H9 (cell line): Measurements from ENCODE around the gene LRRFIP2. TPM values are rescaled to one million over a fixed set of nuclear protein-coding genes. Genes with fewer than 3 reads are reported as not detected.

Source experiments
- DNase-seq: peaks from one replicate; pipeline ENCODE4 v3.0.0-alpha.2; 2017
- H2AFZ ChIP-seq: one replicate; pipeline ENCODE4 v1.6.1; 2013; ENCODE audit warnings: mild to moderate bottlenecking, low read length, control low read depth, moderate library complexity
- H2AK5ac ChIP-seq: 2 replicates; pipeline ENCODE4 v1.6.1; 2013; ENCODE audit warnings: low read length, control low read depth, mixed read lengths; ENCODE audit not compliant: insufficient read length
- H2BK120ac ChIP-seq: one replicate; pipeline ENCODE4 v1.6.1; 2013; ENCODE audit warnings: low read depth, mild to moderate bottlenecking, low read length, control low read depth, inconsistent platforms; ENCODE audit not compliant: poor library complexity, severe bottlenecking
- H2BK12ac ChIP-seq: 2 replicates; pipeline ENCODE4 v1.6.1; 2013; ENCODE audit warnings: low read length, control low read depth, mixed read lengths, low read depth; ENCODE audit not compliant: insufficient read length
- H2BK15ac ChIP-seq: 2 replicates; pipeline ENCODE4 v1.6.1; 2013; ENCODE audit warnings: low read depth, low read length, control low read depth
- H2BK20ac ChIP-seq: one replicate; pipeline ENCODE4 v1.6.1; 2013; ENCODE audit warnings: low read depth, mild to moderate bottlenecking, low read length, control low read depth, inconsistent platforms; ENCODE audit not compliant: poor library complexity, severe bottlenecking
- H2BK5ac ChIP-seq: 2 replicates; pipeline ENCODE4 v1.6.1; 2013; ENCODE audit warnings: low read length, control low read depth, mixed read lengths; ENCODE audit not compliant: insufficient read length
- H3K14ac ChIP-seq: 2 replicates; pipeline ENCODE4 v1.6.1; 2013; ENCODE audit warnings: low read length, control low read depth; ENCODE audit not compliant: insufficient read depth
- H3K18ac ChIP-seq: 2 replicates; pipeline ENCODE4 v1.6.1; 2013; ENCODE audit warnings: low read depth, mild to moderate bottlenecking, mixed read lengths, low read length, control low read depth; ENCODE audit not compliant: insufficient read length
- H3K23ac ChIP-seq: 2 replicates; pipeline ENCODE4 v1.6.1; 2013; ENCODE audit warnings: low read length, control low read depth, mixed read lengths, low read depth; ENCODE audit not compliant: insufficient read length
- H3K23me2 ChIP-seq: 2 replicates; pipeline ENCODE4 v1.6.1; 2013; ENCODE audit warnings: low read depth, mild to moderate bottlenecking, mixed read lengths, low read length, control low read depth; ENCODE audit not compliant: insufficient read length, poor library complexity, severe bottlenecking
- H3K27ac ChIP-seq: 2 replicates; pipeline ENCODE4 v1.5.1; 2013; ENCODE audit warnings: low read length, control low read depth, mixed read lengths, low read depth; ENCODE audit not compliant: insufficient read length
- H3K27me3 ChIP-seq: 2 replicates; pipeline ENCODE4 v1.6.1; 2013; ENCODE audit warnings: low read length, control low read depth, inconsistent platforms; ENCODE audit not compliant: insufficient read depth
- H3K4ac ChIP-seq: 2 replicates; pipeline ENCODE4 v1.6.1; 2013; ENCODE audit warnings: low read depth, mild to moderate bottlenecking, control low read depth, inconsistent platforms, low read length, moderate library complexity
- H3K4me1 ChIP-seq: 2 replicates; pipeline ENCODE4 v1.6.1; 2013; ENCODE audit warnings: low read length, control low read depth, inconsistent platforms; ENCODE audit not compliant: insufficient read depth
- H3K4me2 ChIP-seq: 2 replicates; pipeline ENCODE4 v1.6.1; 2013; ENCODE audit warnings: low read length, control low read depth, mixed read lengths; ENCODE audit not compliant: insufficient read length, insufficient read depth
- H3K56ac ChIP-seq: 2 replicates; pipeline ENCODE4 v1.6.1; 2013; ENCODE audit warnings: low read depth, mild to moderate bottlenecking, mixed read lengths, low read length, control low read depth; ENCODE audit not compliant: insufficient read length
- H3K79me1 ChIP-seq: 2 replicates; pipeline ENCODE4 v1.6.1; 2013; ENCODE audit warnings: low read depth, mild to moderate bottlenecking, moderate library complexity, low read length, control low read depth, inconsistent platforms; ENCODE audit not compliant: insufficient read depth, poor library complexity, severe bottlenecking
- H3K79me2 ChIP-seq: 2 replicates; pipeline ENCODE4 v1.6.1; 2013; ENCODE audit warnings: low read length, control low read depth, inconsistent platforms; ENCODE audit not compliant: insufficient read depth
- H3K9ac ChIP-seq: 2 replicates; pipeline ENCODE4 v1.6.1; 2013; ENCODE audit warnings: low read length, control low read depth, mixed read lengths; ENCODE audit not compliant: insufficient read length; ENCODE audit errors: extremely low read depth
- H3K9me3 ChIP-seq: one replicate; pipeline ENCODE4 v1.6.1; 2013; ENCODE audit warnings: low read depth, low read length, inconsistent platforms; ENCODE audit not compliant: control insufficient read depth
- H3T11ph ChIP-seq: one replicate; pipeline ENCODE4 v1.6.1; 2013; ENCODE audit warnings: mild to moderate bottlenecking, low read length, control low read depth, inconsistent platforms
- H4K20me1 ChIP-seq: one replicate; pipeline ENCODE4 v1.6.1; 2013; ENCODE audit not compliant: control insufficient read depth, insufficient read length, insufficient read depth
- H4K5ac ChIP-seq: 2 replicates; pipeline ENCODE4 v1.6.1; 2013; ENCODE audit warnings: low read depth, mild to moderate bottlenecking, mixed read lengths, low read length, control low read depth; ENCODE audit not compliant: insufficient read length
- H4K8ac ChIP-seq: replicated peaks from 2 replicates; pipeline ENCODE4 v1.6.1; 2013; ENCODE audit warnings: low read length, control low read depth, mixed read lengths, low read depth; ENCODE audit not compliant: insufficient read length
- H4K91ac ChIP-seq: 2 replicates; pipeline ENCODE4 v1.6.1; 2013; ENCODE audit warnings: low read depth, mild to moderate bottlenecking, moderate library complexity, mixed read lengths, low read length, control low read depth; ENCODE audit not compliant: insufficient read length
- H3K27ac Mint-ChIP-seq, 3 experiments: 2 replicates in 2 of 3; 3 replicates in 1 of 3; pipeline ENCODE4 v1.8.0; 2020 to 2021; ENCODE audit warnings: mixed read lengths in 3 of 3, mild to moderate bottlenecking in 1 of 3, moderate library complexity in 1 of 3
- H3K27me3 Mint-ChIP-seq: 2 replicates; pipeline ENCODE4 v1.8.0; 2021; ENCODE audit warnings: low read depth, mild to moderate bottlenecking, moderate library complexity, mixed read lengths
- H3K36me3 Mint-ChIP-seq, 3 experiments: 2 replicates in 2 of 3; 3 replicates in 1 of 3; pipeline ENCODE4 v1.8.0; 2020 to 2021; ENCODE audit warnings: low read depth in 3 of 3, mixed read lengths in 3 of 3; ENCODE audit not compliant: insufficient read depth in 1 of 3
- H3K4me1 Mint-ChIP-seq, 2 experiments: 2 replicates each; pipeline ENCODE4 v1.8.0; 2020; ENCODE audit warnings: mixed read lengths in 2 of 2
- H3K4me3 Mint-ChIP-seq, 2 experiments: 2 replicates in 1 of 2; 3 replicates in 1 of 2; pipeline ENCODE4 v1.8.0; 2020 to 2021; ENCODE audit warnings: mild to moderate bottlenecking in 2 of 2, mixed read lengths in 2 of 2, moderate library complexity in 1 of 2
- H3K9me3 Mint-ChIP-seq, 2 experiments: 2 replicates in 1 of 2; 3 replicates in 1 of 2; pipeline ENCODE4 v1.8.0; 2020; ENCODE audit warnings: mild to moderate bottlenecking in 2 of 2, mixed read lengths in 2 of 2, moderate library complexity in 1 of 2
- CTCF ChIP-seq: fragments of 200-600 bp; sonication (generic); conservative IDR thresholded peaks from 3 replicates; pipeline ENCODE4 v1.8.0; 2021; ENCODE audit warnings: antibody characterized with exemption, mild to moderate bottlenecking
- WGBS: extraction: QIAGEN DNeasy Blood & Tissue Kit; methylation state at CpG from one replicate; pipeline ENCODE4 v1.1.7; 2013; ENCODE audit warnings: missing lambda C conversion rate, low lambda C conversion rate, mixed read lengths; ENCODE audit not compliant: insufficient read length; ENCODE audit errors: extremely low coverage; 5-methylcytosine and 5-hydroxymethylcytosine counted together
- total RNA-seq: library from RNA; stranded (reverse); gene quantifications from 2 replicates; pipeline ENCODE4 v1.2.1, GENCODE V29; 2021

Gene LRRFIP2
- total RNA-seq, 1 experiment from 2014 or later, result 30.7 TPM

- DNase-seq, result no peak
- Histone ChIP-seq H2BK20ac (no peak overlapping the region), H4K91ac (no peak overlapping the region), H2BK15ac (no peak overlapping the region), H3K4me1 (no peaks in the 10 kb centered on the region; the same call in 1 of the 2 replicates), H4K8ac (no peak overlapping the region), H3K27me3 (no peaks in the 10 kb centered on the region), H3K4me2 (no peak overlapping the region), H2BK120ac (no peak overlapping the region), H3K23ac (no peak overlapping the region), H2BK12ac (no peak overlapping the region), H3K4ac (no peak overlapping the region), H3K18ac (no peak overlapping the region), H3K9ac (no peak overlapping the region), H4K20me1 (no peaks in the 10 kb centered on the region), H3K23me2 (no peaks in the 10 kb centered on the region), H3K79me2 (no peaks in the 10 kb centered on the region), H2BK5ac (no peak overlapping the region), H3T11ph (no peak overlapping the region), H3K56ac (no peak overlapping the region), H4K5ac (no peak overlapping the region), H2AK5ac (no peak overlapping the region), H3K14ac (no peak overlapping the region), H2AFZ (no peak overlapping the region), H3K27ac (no peak overlapping the region), H3K79me1 (no peaks in the 10 kb centered on the region), H3K9me3 (no peaks in the 10 kb centered on the region)
- peaks cover 2% of the 10 kb centered on the region for H3K27me3 Mint-ChIP-seq
- H3K4me1 Mint-ChIP-seq, result peaks cover 5 to 10% of the 10 kb centered on the region in 2 experiments; a peak in 3 of 4 replicates
- no peak for TF ChIP-seq CTCF
- H3K9me3 Mint-ChIP-seq, result no peaks in the 10 kb centered on the region
- no peak overlapping the region for H3K4me3 Mint-ChIP-seq
- H3K27ac Mint-ChIP-seq, result no peak overlapping the region
- no peaks in the 10 kb centered on the region for H3K36me3 Mint-ChIP-seq
- no CpG with 5 or more reads among the region's 2 CpGs for WGBS
Measured at GRCh38 chr3:37198996-37199395, 24.6 kb upstream of the LRRFIP2 start.
